HFFc6 (cell line): Measurements from ENCODE around the gene IGFBP5. TPM values are rescaled to one million over a fixed set of nuclear protein-coding genes. Genes with fewer than 3 reads are reported as not detected.

ENCODE experiments used
- DNase-seq: peaks from one replicate; pipeline ENCODE4 v3.0.0-alpha.2; 2018
- H3K27ac Mint-ChIP-seq: 2 replicates; pipeline ENCODE4 v1.8.0; 2020; ENCODE audit warnings: mild to moderate bottlenecking, mixed read lengths
- H3K27me3 Mint-ChIP-seq: 2 replicates; pipeline ENCODE4 v1.8.0; 2021; ENCODE audit warnings: mild to moderate bottlenecking, moderate library complexity, mixed read lengths; ENCODE audit not compliant: insufficient read depth
- H3K36me3 Mint-ChIP-seq: 2 replicates; pipeline ENCODE4 v1.8.0; 2021; ENCODE audit warnings: low read depth, mixed read lengths
- H3K4me1 Mint-ChIP-seq: 2 replicates; pipeline ENCODE4 v1.8.0; 2020; ENCODE audit warnings: low read depth, mixed read lengths
- H3K4me3 Mint-ChIP-seq: 2 replicates; pipeline ENCODE4 v1.8.0; 2020; ENCODE audit warnings: mild to moderate bottlenecking, moderate library complexity, mixed read lengths
- H3K9me3 Mint-ChIP-seq: 2 replicates; pipeline ENCODE4 v1.8.0; 2020; ENCODE audit warnings: mild to moderate bottlenecking, mixed read lengths
- total RNA-seq, 6 experiments: library from RNA; stranded (reverse); fragmentation: NEBNext Ultra II Directional; extraction: Animal tissue kit (Norgen Biotek cat#: 25700); gene quantifications; 2 replicates in 1 of 6; 3 replicates in 5 of 6; pipeline ENCODE4 v1.2.3, GENCODE V29; 2021
- TF ChIP-seq, protein P1 (sequence below): fragments of 200-600 bp; sonication (generic); IDR thresholded peaks from 2 replicates; pipeline ENCODE4 v1.5.0; 2021; ENCODE audit warnings: antibody characterized with exemption, mild to moderate bottlenecking

Gene IGFBP5
- total RNA-seq, 6 experiments from 2014 or later = 63.2 to 125 (median 68.6) TPM

DNA sequence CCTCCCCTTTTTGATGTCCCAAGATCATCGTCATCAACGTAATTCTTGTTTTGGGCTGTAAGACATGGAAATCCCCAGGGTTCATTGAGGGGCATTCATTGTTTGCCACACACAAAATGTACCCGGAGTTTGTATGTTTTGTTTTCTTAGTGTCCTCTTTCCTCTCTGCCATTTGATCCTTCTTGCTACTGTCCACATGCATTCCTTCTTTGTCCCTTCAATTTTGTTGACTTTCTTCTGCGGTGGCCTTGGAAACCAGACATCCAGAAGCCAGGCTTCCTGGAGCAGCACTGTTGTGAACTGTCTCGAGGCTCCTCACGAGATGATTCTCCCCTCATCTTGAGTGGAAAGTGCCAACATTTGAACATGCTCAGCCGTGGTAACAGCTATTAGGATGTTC, 37.4 kb downstream of the IGFBP5 start:
- Mint-ChIP-seq H3K4me3 (no peak overlapping the region), H3K27me3 (peaks cover 33% of the 10 kb centered on the region), H3K27ac (no peak overlapping the region), H3K36me3 (no peaks in the 10 kb centered on the region), H3K9me3 (no peaks in the 10 kb centered on the region), H3K4me1 (peaks cover 7% of the 10 kb centered on the region; the same call in 1 of the 2 replicates)
- TF ChIP-seq, protein P1, sequence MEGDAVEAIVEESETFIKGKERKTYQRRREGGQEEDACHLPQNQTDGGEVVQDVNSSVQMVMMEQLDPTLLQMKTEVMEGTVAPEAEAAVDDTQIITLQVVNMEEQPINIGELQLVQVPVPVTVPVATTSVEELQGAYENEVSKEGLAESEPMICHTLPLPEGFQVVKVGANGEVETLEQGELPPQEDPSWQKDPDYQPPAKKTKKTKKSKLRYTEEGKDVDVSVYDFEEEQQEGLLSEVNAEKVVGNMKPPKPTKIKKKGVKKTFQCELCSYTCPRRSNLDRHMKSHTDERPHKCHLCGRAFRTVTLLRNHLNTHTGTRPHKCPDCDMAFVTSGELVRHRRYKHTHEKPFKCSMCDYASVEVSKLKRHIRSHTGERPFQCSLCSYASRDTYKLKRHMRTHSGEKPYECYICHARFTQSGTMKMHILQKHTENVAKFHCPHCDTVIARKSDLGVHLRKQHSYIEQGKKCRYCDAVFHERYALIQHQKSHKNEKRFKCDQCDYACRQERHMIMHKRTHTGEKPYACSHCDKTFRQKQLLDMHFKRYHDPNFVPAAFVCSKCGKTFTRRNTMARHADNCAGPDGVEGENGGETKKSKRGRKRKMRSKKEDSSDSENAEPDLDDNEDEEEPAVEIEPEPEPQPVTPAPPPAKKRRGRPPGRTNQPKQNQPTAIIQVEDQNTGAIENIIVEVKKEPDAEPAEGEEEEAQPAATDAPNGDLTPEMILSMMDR = no peak
- no peak for DNase-seq

DNA sequence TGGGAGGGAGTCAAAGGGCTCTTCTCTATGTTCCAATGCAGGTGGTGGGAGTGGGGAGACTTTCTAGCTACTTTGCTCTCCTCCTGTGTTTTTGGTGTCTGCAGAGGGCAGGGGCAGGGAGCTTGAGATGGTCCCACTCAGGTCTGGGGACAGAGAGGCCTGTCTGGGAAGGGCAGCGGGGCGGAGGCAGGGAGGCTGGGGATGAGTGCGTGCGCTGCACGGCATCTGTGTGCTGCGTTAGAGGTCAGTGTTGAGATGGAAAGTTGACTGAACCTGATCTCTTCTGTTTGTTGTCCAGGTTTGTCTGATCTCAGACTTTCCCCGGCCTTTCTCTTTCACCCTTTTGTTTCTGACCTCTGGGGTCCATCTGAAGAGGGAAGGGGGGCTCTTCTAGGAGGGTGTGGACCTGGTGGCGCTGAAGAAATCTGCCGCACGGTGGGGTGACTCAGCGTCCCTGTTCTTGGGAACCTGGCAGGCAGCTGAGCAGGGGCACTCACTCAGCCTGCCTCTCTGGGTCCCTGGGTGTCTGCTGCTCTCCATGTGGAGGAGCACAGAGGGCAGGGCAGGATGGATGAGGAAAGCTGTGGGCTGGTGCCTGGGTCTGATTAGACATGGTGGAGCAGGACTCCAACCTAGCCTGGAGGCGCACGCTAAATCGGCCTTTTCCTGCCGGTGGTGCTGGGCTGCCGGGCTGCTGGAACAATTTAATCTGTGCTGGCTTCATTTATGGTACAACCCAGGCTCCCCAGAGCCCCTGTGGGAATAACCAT, 38.1 kb downstream of the IGFBP5 start:
- H3K36me3 Mint-ChIP-seq = no peaks in the 10 kb centered on the region
- no peak overlapping the region for H3K27ac Mint-ChIP-seq
- no peaks in the 10 kb centered on the region for H3K9me3 Mint-ChIP-seq
- TF ChIP-seq, protein P1 = no peak
- H3K4me1 Mint-ChIP-seq = peaks cover 7% of the 10 kb centered on the region; the same call in 1 of the 2 replicates
- no peak overlapping the region for H3K4me3 Mint-ChIP-seq
- DNase-seq = no peak
- H3K27me3 Mint-ChIP-seq = peaks cover 37% of the 10 kb centered on the region

DNA sequence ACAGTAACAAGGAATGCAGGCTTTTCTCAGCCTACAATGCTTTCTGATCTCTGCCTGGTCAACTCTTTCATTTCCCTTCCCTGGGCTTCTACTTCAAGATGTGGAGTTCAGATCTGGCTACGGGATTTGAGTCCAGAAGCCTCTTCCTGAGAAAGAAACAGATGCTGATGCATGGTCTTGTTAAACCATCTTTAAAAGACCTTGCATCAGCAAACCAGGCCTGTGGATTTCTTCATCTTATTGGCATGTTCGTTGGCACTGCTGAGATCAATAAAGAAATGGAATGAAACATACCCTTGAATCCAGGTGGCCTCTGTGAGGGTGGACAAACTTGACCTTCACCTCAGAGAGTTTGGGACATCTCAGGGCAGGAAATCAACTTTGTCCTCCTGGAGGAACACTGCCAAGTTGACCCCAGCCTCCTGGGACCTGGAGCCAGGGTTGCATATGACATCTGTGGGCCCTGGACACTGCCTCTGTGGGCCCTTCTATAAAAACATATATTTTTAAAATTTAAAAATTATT, 40.8 kb downstream of the IGFBP5 start:
- TF ChIP-seq, protein P1 = no peak
- DNase-seq = no peak
- H3K9me3 Mint-ChIP-seq = no peaks in the 10 kb centered on the region
- H3K36me3 Mint-ChIP-seq = no peaks in the 10 kb centered on the region
- H3K4me3 Mint-ChIP-seq = no peak overlapping the region
- H3K4me1 Mint-ChIP-seq = peaks cover 13% of the 10 kb centered on the region; the same call in 1 of the 2 replicates
- no peak overlapping the region for H3K27ac Mint-ChIP-seq
- H3K27me3 Mint-ChIP-seq = peaks cover 34% of the 10 kb centered on the region

DNA sequence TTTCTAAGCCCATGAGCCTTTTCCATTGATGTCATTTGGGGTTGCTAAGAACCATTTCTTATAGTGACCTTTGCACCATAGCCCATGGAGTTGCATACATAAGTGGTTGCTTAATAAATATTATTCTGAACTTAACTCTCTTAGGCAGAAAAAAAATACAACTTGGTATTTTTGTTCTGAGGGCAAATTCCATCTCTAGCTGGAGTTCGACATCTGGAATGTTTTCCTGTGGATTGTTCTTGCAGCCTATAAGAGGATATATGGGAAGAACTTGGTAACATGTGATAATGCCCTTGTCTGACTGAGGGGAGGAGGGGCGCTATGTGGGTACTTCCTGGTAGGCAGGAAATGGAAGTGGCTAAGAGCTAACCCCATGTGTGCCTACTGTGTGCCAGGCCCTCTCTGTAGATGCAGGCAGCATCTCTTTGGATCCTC, 41.4 kb downstream of the IGFBP5 start:
- no peak overlapping the region for H3K4me3 Mint-ChIP-seq
- peaks cover 13% of the 10 kb centered on the region; the same call in 1 of the 2 replicates for H3K4me1 Mint-ChIP-seq
- no peak for DNase-seq
- peaks cover 34% of the 10 kb centered on the region for H3K27me3 Mint-ChIP-seq
- H3K9me3 Mint-ChIP-seq = no peaks in the 10 kb centered on the region
- TF ChIP-seq, protein P1 = no peak
- no peaks in the 10 kb centered on the region for H3K36me3 Mint-ChIP-seq
- H3K27ac Mint-ChIP-seq = no peak overlapping the region

DNA sequence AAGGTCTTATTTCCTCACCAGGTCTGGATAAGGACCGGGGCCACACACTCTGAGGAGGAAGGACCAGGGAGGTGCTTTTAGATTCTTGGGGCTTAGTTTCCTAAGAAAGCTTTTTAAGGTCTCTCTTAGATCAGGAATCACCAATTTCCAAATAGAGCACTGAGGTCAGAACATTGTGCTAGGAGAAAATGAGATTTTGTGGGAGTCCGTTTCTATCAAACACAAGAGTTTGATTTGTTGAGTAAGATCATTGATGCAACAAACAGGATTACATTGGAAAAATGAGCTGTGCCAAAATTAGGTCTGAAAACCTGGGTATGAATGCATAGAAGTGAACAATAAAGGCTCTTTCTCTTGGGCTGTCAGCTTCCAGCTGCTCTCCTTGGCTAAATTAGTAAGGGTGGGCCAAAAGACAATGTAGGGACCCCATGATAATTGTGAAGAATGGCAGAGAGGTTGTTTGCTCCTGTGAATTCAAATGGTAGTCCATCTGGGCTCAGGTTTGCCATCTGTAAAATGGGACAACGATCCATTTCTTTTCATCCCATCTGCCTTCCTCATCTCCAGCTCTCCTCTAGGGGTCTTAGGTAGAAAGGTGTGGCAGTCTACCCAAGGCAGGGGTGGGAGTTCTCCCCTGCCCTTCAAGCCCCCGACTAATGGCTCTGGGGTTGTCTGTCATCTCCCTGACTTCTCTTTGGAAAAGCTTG, 42.1 kb downstream of the IGFBP5 start:
- H3K27ac Mint-ChIP-seq = no peak overlapping the region
- no peak overlapping the region for H3K4me3 Mint-ChIP-seq
- H3K36me3 Mint-ChIP-seq = no peaks in the 10 kb centered on the region
- DNase-seq = no peak
- TF ChIP-seq, protein P1 = no peak
- peaks cover 15% of the 10 kb centered on the region for H3K4me1 Mint-ChIP-seq
- H3K9me3 Mint-ChIP-seq = no peaks in the 10 kb centered on the region
- peaks cover 32% of the 10 kb centered on the region for H3K27me3 Mint-ChIP-seq
